ENCODE results near the gene GPR107.

Gene GPR107

DNA sequence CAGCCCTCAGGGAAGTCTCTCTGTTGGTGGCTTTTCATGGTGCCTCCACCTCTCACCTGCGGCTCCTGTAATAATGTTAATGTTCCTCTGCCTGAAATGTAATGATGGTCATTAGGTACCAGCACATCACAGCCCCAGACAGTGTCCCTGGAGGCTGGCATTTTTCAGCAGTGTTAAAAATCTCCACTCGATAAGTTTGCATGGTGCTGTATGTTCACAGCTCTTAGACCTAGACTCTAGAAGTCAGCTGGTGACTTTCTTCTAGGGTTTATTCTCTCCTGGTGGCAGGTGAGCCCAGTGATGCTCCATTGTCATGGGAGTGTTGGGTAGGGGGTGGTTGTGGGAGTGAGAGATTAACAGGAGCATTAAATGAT lies 53.1 kb downstream of the GPR107 start:
- Mint-ChIP-seq H3K36me3 (peaks cover 60% of the 10 kb centered on the region), H3K27ac (peak overlapping the region; percentile 73), H3K4me3 (no peak overlapping the region), H3K4me1 (peaks cover 16% of the 10 kb centered on the region), H3K27me3 (no peaks in the 10 kb centered on the region), H3K9me3 (no peaks in the 10 kb centered on the region)
- peak; percentile 5 for ATAC-seq

- H3K4me1 Mint-ChIP-seq, result peaks cover 16% of the 10 kb centered on the region
- peaks cover 58% of the 10 kb centered on the region for H3K36me3 Mint-ChIP-seq
- peak overlapping the region; percentile 73 for H3K27ac Mint-ChIP-seq
- ATAC-seq, result peak; percentile 89
- no peaks in the 10 kb centered on the region for H3K9me3 Mint-ChIP-seq
- no peak overlapping the region for H3K4me3 Mint-ChIP-seq
- no peaks in the 10 kb centered on the region for H3K27me3 Mint-ChIP-seq
Measured at GRCh38 chr9:130107234-130107861, 53.6 kb downstream of the GPR107 start.

DNA sequence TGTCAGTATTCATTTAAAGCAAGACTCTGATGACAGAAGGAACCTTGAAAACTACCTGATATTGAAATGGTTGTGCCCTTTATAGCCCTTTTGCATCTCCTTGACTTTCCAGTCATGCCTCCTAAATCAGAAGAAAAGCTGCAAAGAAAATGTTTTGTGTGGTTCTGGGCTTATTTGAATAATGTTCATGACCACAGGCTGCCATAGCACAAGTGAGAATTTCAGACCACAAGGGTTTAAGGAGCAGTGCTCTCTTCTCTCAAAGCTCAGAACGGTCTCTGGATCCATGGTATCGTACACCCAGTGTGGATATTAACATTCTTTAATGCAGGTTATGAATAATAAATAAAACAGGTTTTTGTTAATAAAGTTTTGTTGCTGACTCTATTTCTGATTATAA lies 54.2 kb downstream of the GPR107 start:
- Mint-ChIP-seq H3K36me3 (peaks cover 57% of the 10 kb centered on the region), H3K4me1 (peaks cover 16% of the 10 kb centered on the region), H3K27me3 (no peaks in the 10 kb centered on the region), H3K4me3 (no peak overlapping the region), H3K27ac (peak overlapping the region; percentile 73), H3K9me3 (no peaks in the 10 kb centered on the region)
- no peak for ATAC-seq

DNA sequence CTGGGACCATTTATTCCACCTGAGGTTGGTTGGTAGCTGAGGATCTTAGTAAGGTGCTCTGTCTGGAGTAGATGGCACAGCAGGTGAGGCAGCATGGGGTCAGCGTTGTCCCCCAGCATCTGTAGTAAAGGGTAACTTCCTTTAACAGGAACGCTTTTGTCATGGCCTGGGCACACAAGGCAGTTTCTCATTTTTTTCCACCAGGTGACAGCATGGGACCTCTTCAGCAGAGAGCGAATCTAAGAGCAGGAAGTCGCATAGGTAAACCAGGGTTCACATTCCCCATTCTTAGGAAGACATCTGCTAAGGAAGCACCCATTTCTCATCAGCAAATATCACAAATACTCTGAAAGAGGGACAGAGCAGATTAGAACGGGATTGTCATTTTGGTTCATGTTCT lies 56.5 kb downstream of the GPR107 start:
- Mint-ChIP-seq H3K27me3 (no peaks in the 10 kb centered on the region), H3K27ac (peak overlapping the region; percentile 3), H3K36me3 (peaks cover 46% of the 10 kb centered on the region), H3K4me3 (no peak overlapping the region), H3K9me3 (no peaks in the 10 kb centered on the region), H3K4me1 (peaks cover 16% of the 10 kb centered on the region)
- peak; percentile 53 for ATAC-seq

GRCh38 chr9:130110596-130111021 lies 56.9 kb downstream of the GPR107 start:
- Mint-ChIP-seq H3K9me3 (no peaks in the 10 kb centered on the region), H3K4me3 (no peak overlapping the region), H3K27me3 (no peaks in the 10 kb centered on the region), H3K36me3 (peaks cover 48% of the 10 kb centered on the region), H3K4me1 (peaks cover 16% of the 10 kb centered on the region), H3K27ac (peak overlapping the region; percentile 3)
- ATAC-seq, result no peak

- Mint-ChIP-seq H3K9me3 (no peaks in the 10 kb centered on the region), H3K4me3 (no peak overlapping the region), H3K27ac (peak overlapping the region; percentile 20), H3K4me1 (peaks cover 13% of the 10 kb centered on the region), H3K27me3 (no peaks in the 10 kb centered on the region), H3K36me3 (peaks cover 44% of the 10 kb centered on the region)
- no peak for ATAC-seq
Measured at GRCh38 chr9:130111786-130112537, 58.3 kb downstream of the GPR107 start.

- peaks cover 37% of the 10 kb centered on the region for H3K36me3 Mint-ChIP-seq
- H3K27ac Mint-ChIP-seq, result no peak overlapping the region
- ATAC-seq, result no peak
- peaks cover 6% of the 10 kb centered on the region for H3K4me1 Mint-ChIP-seq
- no peak overlapping the region for H3K4me3 Mint-ChIP-seq
- no peaks in the 10 kb centered on the region for H3K9me3 Mint-ChIP-seq
- H3K27me3 Mint-ChIP-seq, result no peaks in the 10 kb centered on the region
Measured at GRCh38 chr9:130112538-130113151, 58.9 kb downstream of the GPR107 start.

DNA sequence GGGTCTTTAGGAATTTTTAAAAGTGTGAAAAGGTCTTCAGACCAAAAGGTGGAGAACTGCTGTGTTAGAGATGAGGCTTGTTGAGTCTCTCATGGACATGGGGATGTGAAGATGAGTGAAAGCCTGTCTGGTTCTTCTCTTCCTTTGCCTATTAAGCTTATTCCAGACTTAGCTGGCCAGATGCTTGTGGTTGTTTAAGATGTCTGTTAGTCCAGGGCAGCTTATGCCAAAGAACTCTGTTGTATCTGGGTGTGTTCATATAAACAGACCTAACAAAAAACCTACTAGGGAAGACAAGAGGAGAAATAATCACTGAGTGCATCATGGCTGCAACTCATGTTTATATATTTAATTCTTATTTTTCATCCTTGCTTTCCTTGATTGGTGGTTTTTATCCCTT lies 61.0 kb downstream of the GPR107 start:
- Mint-ChIP-seq H3K9me3 (no peaks in the 10 kb centered on the region), H3K36me3 (peaks cover 40% of the 10 kb centered on the region), H3K4me3 (no peak overlapping the region), H3K27ac (no peak overlapping the region), H3K4me1 (peaks cover 10% of the 10 kb centered on the region), H3K27me3 (no peaks in the 10 kb centered on the region)
- ATAC-seq, result no peak

DNA sequence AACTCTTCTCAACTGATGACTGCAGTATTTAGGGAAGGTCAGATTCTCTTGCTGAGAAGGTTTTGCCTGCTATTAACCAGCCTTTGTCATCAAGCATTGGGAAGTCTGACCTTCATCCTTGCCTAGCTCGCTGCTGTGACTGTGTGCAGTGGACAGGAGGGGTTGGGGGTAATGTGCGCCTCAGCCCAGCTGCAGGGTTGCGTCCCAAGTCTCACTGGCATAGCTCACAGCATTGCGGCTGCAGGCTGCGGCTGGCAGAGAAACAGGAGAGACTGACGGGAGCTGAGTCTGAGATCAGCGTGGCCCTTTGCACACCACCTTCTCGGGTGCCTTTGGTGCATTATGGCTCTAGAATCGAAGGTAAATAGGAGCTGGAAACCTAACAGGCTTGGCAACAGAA lies 62.6 kb downstream of the GPR107 start:
- Mint-ChIP-seq H3K36me3 (peaks cover 45% of the 10 kb centered on the region), H3K9me3 (no peaks in the 10 kb centered on the region), H3K27ac (no peak overlapping the region), H3K4me1 (peaks cover 11% of the 10 kb centered on the region), H3K4me3 (no peak overlapping the region), H3K27me3 (no peaks in the 10 kb centered on the region)
- ATAC-seq, result no peak

DNA sequence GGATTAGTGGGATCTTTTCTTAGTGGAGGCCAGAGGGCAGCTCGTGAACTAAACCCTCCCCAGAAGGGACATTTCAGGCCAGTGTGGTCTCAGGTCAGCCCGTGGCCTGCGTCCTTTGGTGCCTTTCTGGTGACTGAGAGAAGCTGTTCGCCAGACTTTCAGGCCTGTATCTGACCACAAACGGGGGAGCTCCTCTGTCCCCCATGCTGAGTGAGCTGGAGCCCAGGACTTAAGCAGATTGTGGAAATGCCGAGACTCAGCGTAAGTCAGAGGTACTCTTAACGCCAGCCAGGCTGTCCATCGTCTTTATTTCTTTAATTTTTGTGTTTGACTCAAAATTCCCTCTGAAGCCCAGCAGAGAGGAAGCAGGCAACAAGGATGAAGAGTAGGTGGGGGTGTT lies 63.7 kb downstream of the GPR107 start:
- Mint-ChIP-seq H3K9me3 (no peaks in the 10 kb centered on the region), H3K27me3 (no peaks in the 10 kb centered on the region), H3K27ac (peak overlapping the region; percentile 68), H3K4me1 (peaks cover 21% of the 10 kb centered on the region), H3K4me3 (no peak overlapping the region), H3K36me3 (peaks cover 48% of the 10 kb centered on the region)
- ATAC-seq, result no peak

- ATAC-seq, result no peak
- Mint-ChIP-seq H3K4me1 (peaks cover 27% of the 10 kb centered on the region), H3K4me3 (no peak overlapping the region), H3K27me3 (no peaks in the 10 kb centered on the region), H3K36me3 (peaks cover 53% of the 10 kb centered on the region), H3K9me3 (no peaks in the 10 kb centered on the region), H3K27ac (peak overlapping the region; percentile 68)
Measured at GRCh38 chr9:130117816-130118632, 64.3 kb downstream of the GPR107 start.

DNA sequence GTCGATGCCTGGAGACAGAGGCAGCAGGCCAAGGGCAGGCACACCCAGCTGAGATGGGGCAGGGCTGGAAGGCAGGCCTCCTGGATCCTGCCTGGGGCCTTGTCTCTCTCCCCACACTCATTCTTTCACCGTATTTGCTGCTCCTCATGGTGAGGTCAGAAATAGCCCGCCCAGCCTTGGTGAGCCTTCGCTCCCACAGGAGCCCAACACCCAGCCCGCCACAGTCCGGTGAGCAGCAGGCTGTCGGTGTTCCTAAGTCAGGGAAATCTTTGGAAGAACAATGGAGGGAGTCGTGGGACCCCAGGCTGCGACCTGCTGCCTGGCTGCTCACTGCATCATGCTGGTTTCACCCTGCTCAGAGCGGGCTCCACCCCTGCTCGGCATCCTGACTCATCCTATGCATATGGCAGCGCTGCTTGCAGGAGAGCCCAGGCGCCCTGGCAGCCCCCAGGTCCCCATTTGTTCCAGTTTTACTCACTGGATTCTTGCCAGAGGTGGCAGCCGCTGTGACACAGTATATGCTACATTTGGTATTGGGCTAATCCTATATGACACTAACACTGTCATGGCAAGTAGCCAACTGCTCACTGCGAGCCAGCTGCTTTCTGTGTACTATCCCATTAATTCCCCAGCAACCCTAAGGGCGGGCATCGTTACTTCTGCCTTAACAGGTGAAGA lies 65.3 kb downstream of the GPR107 start:
- H3K36me3 Mint-ChIP-seq, result peaks cover 53% of the 10 kb centered on the region
- no peaks in the 10 kb centered on the region for H3K9me3 Mint-ChIP-seq
- H3K27me3 Mint-ChIP-seq, result no peaks in the 10 kb centered on the region
- H3K27ac Mint-ChIP-seq, result peak overlapping the region; percentile 68
- H3K4me1 Mint-ChIP-seq, result peaks cover 27% of the 10 kb centered on the region
- ATAC-seq, result no peak
- H3K4me3 Mint-ChIP-seq, result no peak overlapping the region

DNA sequence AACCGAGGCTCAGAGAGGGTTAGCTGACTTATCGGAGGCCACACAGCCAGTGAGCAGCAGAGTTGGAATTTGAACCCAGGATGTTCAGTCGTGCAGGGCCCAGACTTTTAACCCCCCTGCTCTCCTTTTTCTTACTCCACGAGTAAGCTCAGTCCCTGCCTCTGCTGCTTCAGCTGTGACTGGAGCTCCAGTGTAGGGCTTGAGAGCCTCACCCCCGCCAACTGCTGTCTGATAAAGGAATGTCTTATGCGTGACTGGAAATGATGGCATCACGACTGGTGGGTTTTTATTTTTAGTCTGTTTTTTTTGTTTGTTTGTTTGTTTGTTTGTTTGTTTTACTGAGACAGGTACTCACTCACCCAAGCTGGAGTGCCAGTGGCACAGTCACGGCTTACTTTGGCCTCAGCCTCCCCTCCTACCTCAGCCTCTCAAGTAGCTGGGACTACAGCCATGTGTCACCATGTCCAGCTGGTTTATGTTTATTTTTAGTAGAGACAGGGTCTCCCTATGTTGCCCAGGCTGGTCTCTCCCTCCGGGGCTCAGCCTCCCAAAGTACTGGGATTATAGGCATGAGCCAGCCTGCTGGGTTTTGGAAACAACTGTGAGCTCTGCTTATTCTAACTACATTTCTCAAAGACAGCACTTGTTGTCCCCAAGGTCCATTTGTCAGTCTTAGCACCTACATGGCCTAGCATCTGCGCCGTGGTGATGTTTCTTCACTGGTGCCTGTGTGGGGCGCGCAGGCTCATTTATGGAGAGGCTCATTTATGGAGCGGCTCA lies 66.0 kb downstream of the GPR107 start:
- Mint-ChIP-seq H3K4me3 (no peak overlapping the region), H3K27ac (no peak overlapping the region), H3K27me3 (no peaks in the 10 kb centered on the region), H3K4me1 (peaks cover 27% of the 10 kb centered on the region), H3K9me3 (no peaks in the 10 kb centered on the region), H3K36me3 (peaks cover 53% of the 10 kb centered on the region)
- ATAC-seq, result no peak

DNA sequence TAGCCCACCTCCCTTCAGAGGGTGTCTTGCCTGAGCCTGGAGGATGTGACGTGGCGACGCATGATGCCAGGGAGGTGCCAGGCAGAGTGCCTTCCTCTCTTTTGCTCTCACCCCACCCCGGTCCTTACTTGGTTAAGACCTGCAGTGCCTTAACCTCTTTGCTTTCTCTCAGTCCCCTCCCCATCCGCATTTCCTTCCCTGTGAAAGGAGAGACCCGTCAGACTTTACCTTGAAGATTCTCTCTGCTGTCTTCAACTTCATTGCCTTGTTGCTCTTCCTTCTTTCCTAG lies 66.5 kb downstream of the GPR107 start:
- Mint-ChIP-seq H3K4me1 (peaks cover 27% of the 10 kb centered on the region), H3K27ac (no peak overlapping the region), H3K9me3 (no peaks in the 10 kb centered on the region), H3K36me3 (peaks cover 52% of the 10 kb centered on the region), H3K27me3 (no peaks in the 10 kb centered on the region), H3K4me3 (no peak overlapping the region)
- no peak for ATAC-seq

Data from stimulated activated memory B cell treated with anti-CD40 and anti-IgM and Interleukin-4, amounts not matched to agents 10 μg/mL and 1 μg/mL and 100 μg/mL, for 72 hours (primary cell).